Mucosa of descending colon (tissue), 3 donors: ENCODE results near the gene KIF16B. TPM values are rescaled to one million over a fixed set of nuclear protein-coding genes. Genes with fewer than 3 reads are reported as not detected.

Experiments
- ATAC-seq: fragments of 200-7000 bp; cut with Tn5 transposase; one replicate; pipeline ENCODE4 v1.9.1; 2020; ENCODE audit warnings: mild to moderate bottlenecking, moderate library complexity
- DNase-seq, 3 donors: peaks; one replicate each; pipeline ENCODE4 v3.0.0-alpha.2; 2020
- H3K36me3 ChIP-seq: fragments of 200-600 bp; one replicate; pipeline ENCODE4 v1.8.0; 2021; ENCODE audit warnings: low read depth, mild to moderate bottlenecking
- H3K4me1 ChIP-seq: fragments of 200-600 bp; one replicate; pipeline ENCODE4 v1.8.0; 2021; ENCODE audit warnings: low read depth, mild to moderate bottlenecking
- H3K4me3 ChIP-seq: fragments of 200-600 bp; one replicate; pipeline ENCODE4 v1.8.0; 2021; ENCODE audit warnings: mild to moderate bottlenecking
- H3K9me3 ChIP-seq: fragments of 200-600 bp; one replicate; pipeline ENCODE4 v1.8.0; 2021; ENCODE audit warnings: mild to moderate bottlenecking
- CTCF ChIP-seq: fragments of 200-600 bp; IDR thresholded peaks from one replicate; pipeline ENCODE4 v1.8.0; 2022; ENCODE audit warnings: antibody characterized with exemption, mild to moderate bottlenecking
- intact Hi-C, 2 donors: fragments of 100-400 bp; cut with DNase I in 1 of 2; cut with micrococcal nuclease in 1 of 2; formaldehyde crosslinking; loops; one replicate each; pipeline versions ENCODE4 v1.11.0 to v1.11.1; 2022; cut with DNase I, micrococcal nuclease
- total RNA-seq, 3 donors: library from RNA; stranded (reverse); fragmentation: NEBNext Ultra II Directional in 2 of 3; extraction: Animal tissue kit (Norgen Biotek cat#: 25700) in 2 of 3; gene quantifications; one replicate each; pipeline versions ENCODE4 v1.2.1 to v1.2.4, GENCODE V29; 2021 to 2023
- donor health status: DM: no; HTN: no; CAD: no; lungs with moderate emphysema.
- donor health status: DM: no; HTN: no; CAD: no.
- donor health status: DM: no; HTN: yes; CAD: no.

KIF16B gene
- total RNA-seq, 3 donors from 2014 or later: 48.5 to 81.7 (median 65.1) TPM

- H3K36me3 ChIP-seq: no peaks in the 10 kb centered on the region
- no peak for TF ChIP-seq CTCF
- ATAC-seq (no peak), DNase-seq (no peak)
- intact Hi-C loops: no loop called here
- H3K4me1 ChIP-seq: no peaks in the 10 kb centered on the region
- H3K4me3 ChIP-seq: no peak overlapping the region
- no peaks in the 10 kb centered on the region for H3K9me3 ChIP-seq
Measured at GRCh38 chr20:16438100-16438499, 135.1 kb downstream of the KIF16B start.

GRCh38 chr20:16437387-16437996 lies 135.8 kb downstream of the KIF16B start:
- no peaks in the 10 kb centered on the region for H3K36me3 ChIP-seq
- no peaks in the 10 kb centered on the region for H3K9me3 ChIP-seq
- ATAC-seq: no peak
- no peaks in the 10 kb centered on the region for H3K4me1 ChIP-seq
- H3K4me3 ChIP-seq: no peak overlapping the region
- intact Hi-C loops: no loop called here
- DNase-seq: no peak
- TF ChIP-seq CTCF: no peak

- no peak overlapping the region for H3K4me3 ChIP-seq
- peak; percentile 58 for ATAC-seq
- peak; percentile 49 for TF ChIP-seq CTCF
- intact Hi-C loops: no loop called here
- DNase-seq: peak; percentile 50 to 71 (median 68)
- H3K36me3 ChIP-seq: no peaks in the 10 kb centered on the region
- no peaks in the 10 kb centered on the region for H3K9me3 ChIP-seq
- no peaks in the 10 kb centered on the region for H3K4me1 ChIP-seq
Measured at GRCh38 chr20:16434062-16434664, 139.1 kb downstream of the KIF16B start.

GRCh38 chr20:16433293-16433580 lies 140.0 kb downstream of the KIF16B start:
- no peak for TF ChIP-seq CTCF
- ATAC-seq: no peak
- intact Hi-C loops: no loop called here
- Histone ChIP-seq H3K4me1 (no peaks in the 10 kb centered on the region), H3K36me3 (no peaks in the 10 kb centered on the region), H3K4me3 (no peak overlapping the region), H3K9me3 (no peaks in the 10 kb centered on the region)
- DNase-seq: no peak

GRCh38 chr20:16432466-16433292 lies 140.6 kb downstream of the KIF16B start:
- no peak for TF ChIP-seq CTCF
- intact Hi-C loops: no loop called here
- no peak for ATAC-seq
- no peaks in the 10 kb centered on the region for H3K4me1 ChIP-seq
- H3K4me3 ChIP-seq: no peak overlapping the region
- DNase-seq: no peak
- H3K36me3 ChIP-seq: no peaks in the 10 kb centered on the region
- no peaks in the 10 kb centered on the region for H3K9me3 ChIP-seq
